Measurements from ENCODE around the gene FOXP4. TPM values are rescaled to one million over a fixed set of nuclear protein-coding genes. Genes with fewer than 3 reads are reported as not detected.

The FOXP4 gene
- total RNA-seq, 4 donors from 2014 or later, result 10.8 to 30.7 (median 17.7) TPM

- no peak for DNase-seq (ENCODE audit: extremely low spot score)
- intact Hi-C loops (cut with DNase I), result no loop called here
- 67% methylated on average over 18 of the region's 18 CpGs for WGBS
- H3K9me3 ChIP-seq, result no peaks in the 10 kb centered on the region
- H3K27me3 ChIP-seq, result peaks cover 0 to 12% (median 0%) of the 10 kb centered on the region in 4 donors
- H3K36me3 ChIP-seq, result no peaks in the 10 kb centered on the region
- no peak overlapping the region for H3K27ac ChIP-seq (replicated peaks in 1 of 4)
- TF ChIP-seq EP300 (IDR thresholded peaks at IDR 0.05), result no peak
- no peak for TF ChIP-seq POLR2A (IDR thresholded peaks at IDR 0.05; ENCODE audit: low read depth)
- TF ChIP-seq POLR2AphosphoS5 (IDR thresholded peaks at IDR 0.05), result no peak
- no peak for TF ChIP-seq CTCF (IDR thresholded peaks at IDR 0.05)
- no peak overlapping the region for H3K4me3 ChIP-seq
- peaks cover 2 to 4% (median 3%) of the 10 kb centered on the region in 4 donors for H3K4me1 ChIP-seq
Measured at GRCh38 chr6:41536795-41537758, 9.1 kb upstream of the FOXP4 start.

GRCh38 chr6:41538556-41539182 lies 7.5 kb upstream of the FOXP4 start:
- intact Hi-C loops (cut with DNase I), result no loop called here
- H3K27ac ChIP-seq (replicated peaks in 1 of 4), result no peak overlapping the region
- H3K27me3 ChIP-seq, result peaks cover 0 to 9% (median 0%) of the 10 kb centered on the region in 4 donors
- WGBS, result 73% methylated on average over 2 of the region's 2 CpGs
- no peaks in the 10 kb centered on the region for H3K36me3 ChIP-seq
- no peaks in the 10 kb centered on the region for H3K4me1 ChIP-seq
- no peak for TF ChIP-seq POLR2A (IDR thresholded peaks at IDR 0.05; ENCODE audit: low read depth)
- TF ChIP-seq EP300 (IDR thresholded peaks at IDR 0.05), result no peak
- TF ChIP-seq CTCF (IDR thresholded peaks at IDR 0.05), result no peak
- no peak for TF ChIP-seq POLR2AphosphoS5 (IDR thresholded peaks at IDR 0.05)
- H3K9me3 ChIP-seq, result no peaks in the 10 kb centered on the region
- DNase-seq (ENCODE audit: extremely low spot score), result no peak
- H3K4me3 ChIP-seq, result no peak overlapping the region

GRCh38 chr6:41539204-41539603 lies 7.0 kb upstream of the FOXP4 start:
- no peak for DNase-seq (ENCODE audit: extremely low spot score)
- Histone ChIP-seq H3K27ac (replicated peaks in 1 of 4) (no peak overlapping the region), H3K9me3 (no peaks in the 10 kb centered on the region), H3K4me1 (no peaks in the 10 kb centered on the region), H3K4me3 (no peak overlapping the region), H3K27me3 (peaks cover 0 to 9% (median 0%) of the 10 kb centered on the region in 4 donors), H3K36me3 (no peaks in the 10 kb centered on the region)
- intact Hi-C loops (cut with DNase I), result no loop called here
- no peak for TF ChIP-seq POLR2AphosphoS5 (IDR thresholded peaks at IDR 0.05)
- TF ChIP-seq CTCF (IDR thresholded peaks at IDR 0.05), result no peak
- TF ChIP-seq EP300 (IDR thresholded peaks at IDR 0.05), result no peak
- no peak for TF ChIP-seq POLR2A (IDR thresholded peaks at IDR 0.05; ENCODE audit: low read depth)

GRCh38 chr6:41541364-41541763 lies 4.8 kb upstream of the FOXP4 start:
- WGBS, result 98% methylated on average over 2 of the region's 2 CpGs
- Histone ChIP-seq H3K9me3 (no peaks in the 10 kb centered on the region), H3K36me3 (no peaks in the 10 kb centered on the region), H3K27ac (replicated peaks in 1 of 4) (no peak overlapping the region), H3K27me3 (peaks cover 0 to 4% (median 0%) of the 10 kb centered on the region in 4 donors), H3K4me3 (no peak overlapping the region), H3K4me1 (peaks cover 9 to 13% (median 12%) of the 10 kb centered on the region in 4 donors)
- intact Hi-C loops (cut with DNase I), result no loop called here
- DNase-seq (ENCODE audit: extremely low spot score), result no peak
- TF ChIP-seq CTCF (IDR thresholded peaks at IDR 0.05) (no peak), POLR2A (IDR thresholded peaks at IDR 0.05; ENCODE audit: low read depth) (no peak), EP300 (IDR thresholded peaks at IDR 0.05) (no peak), POLR2AphosphoS5 (IDR thresholded peaks at IDR 0.05) (no peak)
